Activated CD4-positive, alpha-beta T cell treated with anti-CD3 and anti-CD28 coated beads, Interleukin-2, Interleukin-4, amounts not matched to agents 100 ng/mL and 50 ng/mL, durations not matched to agents 16 hours and 8 hours (primary cell): ENCODE results near the gene TFEB.

Experiments used
- DNase-seq: peaks from one replicate; pipeline ENCODE4 v3.0.0-alpha.2; 2020; ENCODE audit warnings: low spot score

TFEB gene

DNA sequence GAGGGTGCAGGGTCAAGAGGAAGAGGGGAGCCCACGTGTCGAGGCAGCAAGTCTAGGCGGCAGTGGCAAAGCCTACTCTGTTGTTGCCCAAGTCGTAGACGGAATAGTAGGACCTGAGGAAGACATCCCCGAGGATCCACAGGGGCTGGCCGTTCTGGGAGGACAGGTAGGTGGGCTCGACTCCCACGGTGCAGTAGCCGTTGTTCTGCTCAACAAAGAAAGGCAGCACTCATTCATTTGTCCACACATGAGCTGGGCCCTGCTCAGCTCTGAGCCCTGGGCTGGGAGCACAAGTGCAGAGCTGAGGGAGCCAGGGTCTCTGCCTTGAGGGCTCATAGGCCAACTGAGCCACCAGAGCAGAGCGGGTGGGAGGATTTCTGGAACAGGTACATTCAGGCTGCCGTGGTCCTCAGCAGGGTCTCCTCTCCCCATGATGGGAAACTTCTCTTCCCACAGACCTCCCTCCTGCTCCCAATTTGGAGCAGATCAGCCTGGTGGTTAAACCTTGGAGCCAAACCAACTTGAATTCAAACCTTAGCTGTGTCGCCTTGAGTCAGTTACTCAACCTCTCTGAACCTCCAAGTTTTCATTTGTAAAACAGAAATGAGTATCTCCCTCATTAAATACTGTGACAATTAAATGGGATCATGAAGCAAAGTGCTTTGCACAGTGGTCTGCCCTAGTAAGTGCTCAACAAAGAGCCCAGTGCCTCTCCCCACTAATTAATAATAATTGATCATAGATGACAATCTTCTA is 1.6 kb upstream of the TFEB start:
- DNase-seq = no peak

DNA sequence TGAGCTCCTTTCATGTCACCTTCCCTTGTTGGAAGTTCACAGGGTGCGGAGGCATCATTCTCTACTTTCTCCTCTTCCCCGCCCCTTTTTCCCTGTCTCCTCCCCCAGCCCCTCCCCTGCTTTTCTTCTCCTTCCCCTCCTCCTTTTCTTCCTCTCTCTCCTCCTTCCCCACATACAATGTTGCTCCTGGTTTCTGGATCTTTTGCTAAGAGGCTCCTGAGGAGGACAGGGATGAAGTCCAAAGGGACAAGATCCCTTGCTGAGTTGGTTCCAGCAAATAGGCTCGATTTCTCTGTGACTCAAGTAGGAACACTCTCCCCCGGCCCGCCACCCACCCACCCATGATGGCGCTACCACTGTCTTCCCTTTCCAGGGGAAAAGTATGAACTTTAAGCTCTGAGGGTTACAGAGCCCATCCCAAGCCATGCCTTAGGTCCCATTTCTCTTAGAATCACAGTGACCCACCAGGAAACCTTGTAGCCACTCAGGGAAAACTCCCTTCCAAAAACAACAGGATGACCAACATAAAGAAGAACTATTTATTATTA is 852 bp upstream of the TFEB start:
- no peak for DNase-seq

GRCh38 chr6:41734666-41735426 is 562 bp downstream of the TFEB start:
- peak; percentile 62 for DNase-seq

DNA sequence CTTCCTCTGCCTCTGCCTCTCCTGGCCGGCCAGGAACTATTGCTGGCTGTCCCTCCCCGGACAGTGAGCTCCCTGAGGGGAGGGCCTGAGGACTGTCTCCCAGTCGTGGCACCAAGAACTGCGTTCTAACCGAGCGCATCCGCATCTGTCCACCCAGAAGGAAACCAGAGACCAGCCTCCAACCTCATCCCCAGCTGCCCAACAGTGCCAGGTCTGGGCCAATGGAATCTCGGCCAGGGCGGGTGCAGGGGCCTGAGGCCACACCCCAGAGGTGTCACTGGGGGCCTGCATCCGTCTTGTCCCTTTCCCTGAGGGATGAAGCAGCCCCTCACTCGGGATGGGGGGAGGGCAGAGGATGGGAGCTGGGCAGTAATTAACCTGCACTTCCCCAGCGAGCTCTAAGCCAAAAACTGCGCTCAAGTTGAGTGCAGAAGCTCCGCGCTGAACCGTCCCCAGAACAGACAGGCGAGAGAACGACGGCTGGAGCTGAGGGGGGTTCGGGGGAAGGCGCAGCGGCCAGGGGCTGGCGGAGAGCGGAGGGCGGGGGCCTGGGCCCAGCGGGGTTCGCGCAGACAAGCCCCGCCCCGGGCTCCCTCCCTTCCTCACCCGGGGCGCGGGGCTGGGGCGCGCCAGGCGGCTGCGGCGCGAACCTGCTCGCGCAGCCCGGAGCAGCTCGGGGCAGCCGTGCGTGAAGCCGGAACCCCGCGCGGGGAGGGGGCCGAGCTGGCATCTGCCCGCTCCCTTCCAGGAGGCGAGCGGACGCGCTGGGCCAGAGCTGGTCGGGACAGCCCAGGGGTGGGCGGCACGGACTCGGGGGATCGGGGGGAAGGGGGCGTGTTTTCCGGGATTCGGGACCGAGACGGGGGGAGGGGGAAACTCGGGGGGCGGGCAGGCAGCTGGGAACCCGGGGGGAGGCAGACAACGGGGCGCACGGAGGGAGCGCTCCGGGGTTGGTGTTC is 1.4 kb downstream of the TFEB start:
- DNase-seq = peak; percentile 37

DNA sequence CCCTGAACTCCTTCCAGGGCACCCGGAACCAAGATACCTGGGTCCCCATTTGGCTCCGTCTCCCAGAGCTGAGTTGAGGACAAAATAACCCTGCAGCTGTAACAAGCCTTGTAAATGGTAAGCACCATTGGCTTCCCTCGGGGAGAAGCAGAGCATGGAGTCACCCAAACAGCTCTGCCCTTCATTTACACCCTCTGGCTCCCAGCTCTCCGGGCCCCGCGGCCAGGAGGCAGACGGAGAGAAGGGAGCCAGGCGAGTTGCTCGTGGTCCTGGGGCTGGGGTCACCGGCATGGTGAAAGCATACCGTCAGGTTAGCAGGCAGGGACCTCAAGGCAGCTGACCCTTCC is 2.1 kb downstream of the TFEB start:
- DNase-seq = no peak

DNA sequence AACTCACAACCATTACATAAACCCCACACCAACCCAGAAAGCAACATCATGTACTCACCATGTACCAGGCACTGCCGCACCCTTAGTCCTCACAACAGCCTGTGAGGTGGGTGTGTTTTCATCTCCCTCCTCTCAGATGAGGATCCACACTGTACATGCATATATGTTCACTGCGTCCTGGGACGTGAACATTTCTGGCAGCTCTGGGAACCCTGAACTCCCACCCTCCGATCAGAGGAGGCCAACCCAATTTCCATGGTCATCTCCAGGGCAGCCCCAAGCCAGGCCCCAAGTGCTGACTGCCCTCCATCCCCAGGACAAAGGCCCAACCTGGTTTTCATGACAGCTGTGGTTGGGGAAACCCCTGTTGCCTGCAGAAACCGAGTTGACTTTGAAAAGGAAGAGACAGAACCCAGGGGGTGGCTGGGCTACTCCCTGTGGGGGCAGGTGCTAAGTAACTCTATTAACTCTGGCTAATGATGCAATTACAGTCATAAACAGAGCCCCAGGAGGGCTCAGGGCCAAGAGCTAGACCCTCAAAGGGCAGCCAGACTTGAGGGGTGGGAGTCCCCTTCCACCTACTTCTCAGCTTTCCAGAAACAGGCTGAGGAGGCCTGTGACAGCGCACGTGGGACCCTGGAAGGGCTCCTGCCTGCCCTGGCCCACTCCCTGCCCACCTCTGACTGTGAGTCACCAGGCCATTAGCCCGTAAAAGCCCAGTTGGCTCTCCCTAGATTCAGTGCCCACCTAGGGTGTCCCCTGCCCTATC is 2.6 kb downstream of the TFEB start:
- DNase-seq = peak; percentile 65

DNA sequence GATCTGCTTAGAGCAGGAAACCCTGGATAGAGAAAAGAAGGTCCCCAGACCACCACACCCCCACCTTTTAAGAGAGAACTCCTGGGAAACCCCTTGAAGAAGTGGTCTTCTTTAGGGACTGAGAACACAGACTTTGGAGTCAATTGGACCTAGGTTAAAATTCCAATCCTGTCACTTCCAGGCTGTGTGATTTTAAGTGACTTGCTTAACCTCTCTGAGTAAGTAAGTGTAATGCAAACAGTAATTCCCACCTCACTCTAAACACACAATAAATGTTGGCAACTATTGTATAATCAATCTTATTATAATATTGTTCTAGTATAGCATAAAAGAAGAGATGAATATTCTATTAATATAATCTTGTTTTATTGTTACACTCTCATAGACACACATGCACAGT is 3.3 kb downstream of the TFEB start:
- DNase-seq = no peak

DNA sequence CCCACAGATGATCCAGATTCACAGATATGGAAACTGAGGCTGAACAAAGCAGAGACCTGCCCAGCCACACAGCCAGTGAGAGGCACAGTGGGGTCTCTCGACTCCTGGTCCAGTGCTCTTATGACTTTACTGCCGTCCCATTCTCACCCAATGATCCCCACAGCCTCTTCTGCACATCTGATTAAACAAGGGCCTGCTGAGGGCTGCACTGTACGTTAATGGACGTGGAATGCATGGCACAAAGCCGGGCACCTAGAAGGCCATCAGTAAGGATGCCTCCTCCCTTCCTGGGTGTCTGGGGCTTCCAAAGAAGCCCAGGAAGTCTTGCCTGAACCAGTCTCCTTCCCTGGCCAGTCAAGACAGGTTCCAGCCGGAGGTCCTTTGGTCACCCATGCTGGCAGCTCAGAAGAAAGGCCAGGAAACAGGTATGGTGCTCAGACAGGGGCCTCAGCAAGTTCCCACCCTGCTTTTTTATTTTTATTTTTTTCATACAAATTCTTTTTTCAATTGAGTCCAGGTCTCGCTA is 3.8 kb downstream of the TFEB start:
- DNase-seq = no peak

DNA sequence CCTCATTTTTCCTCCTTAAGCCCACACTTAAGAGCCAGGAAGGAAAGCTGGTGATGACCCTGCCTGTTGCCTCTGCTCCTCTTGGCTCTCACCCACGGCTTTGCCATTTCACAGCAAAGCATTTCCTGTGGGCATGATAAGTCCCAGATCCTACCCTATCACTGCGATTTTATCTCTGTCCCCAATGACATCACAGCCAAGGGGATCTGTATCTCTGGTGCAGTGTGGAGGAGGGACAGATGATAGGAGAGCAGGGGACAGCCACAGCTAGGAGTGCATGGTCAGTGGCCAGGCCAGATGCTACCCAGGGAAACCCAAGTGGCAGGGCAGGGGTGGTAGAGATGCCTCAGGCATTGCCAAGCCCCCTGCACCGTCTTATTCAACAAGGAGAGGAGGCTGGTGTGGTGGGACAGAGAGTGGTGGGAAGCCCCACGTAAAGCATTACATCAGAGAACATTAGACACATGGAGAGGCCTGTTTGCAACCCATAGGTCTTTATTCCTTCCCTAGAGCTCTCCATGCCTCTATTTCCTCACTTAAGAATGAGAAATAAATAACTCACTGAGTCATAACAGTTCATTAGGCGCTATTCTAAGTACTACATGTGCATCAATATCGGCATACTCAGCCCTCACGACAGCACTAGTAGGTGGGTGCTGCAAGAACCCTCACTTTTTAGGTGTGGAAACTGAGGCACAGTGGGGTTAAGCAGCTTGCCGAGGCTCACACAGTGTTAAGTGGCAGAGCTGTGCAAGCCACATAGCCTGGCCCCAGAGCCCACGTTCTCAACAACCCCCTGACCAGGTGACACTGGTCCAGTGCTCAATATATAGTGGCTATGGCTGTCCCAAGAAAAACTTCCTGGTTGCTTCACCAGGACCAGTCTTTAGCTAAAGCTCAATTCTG is 4.6 kb downstream of the TFEB start:
- peak; percentile 27 for DNase-seq

DNA sequence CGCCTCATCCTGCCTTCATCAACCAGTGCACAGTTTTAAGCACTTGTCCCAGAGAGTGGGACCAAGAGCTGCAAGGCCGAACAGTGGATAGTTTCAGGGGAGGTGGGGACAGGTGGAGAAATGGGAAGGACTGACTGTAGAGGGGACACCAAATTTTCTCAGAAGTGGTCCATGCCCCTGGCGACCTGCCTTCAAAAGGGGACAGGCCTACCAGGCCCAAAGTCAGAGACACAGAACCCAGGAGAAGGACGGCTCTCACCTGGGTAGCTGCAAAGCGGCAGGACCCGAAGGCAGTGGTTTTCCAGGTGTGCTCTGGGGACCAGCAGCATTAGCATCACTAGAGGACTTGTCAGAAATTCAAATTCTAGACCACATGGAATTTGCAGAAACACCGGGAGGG is 5.8 kb downstream of the TFEB start:
- DNase-seq = no peak

DNA sequence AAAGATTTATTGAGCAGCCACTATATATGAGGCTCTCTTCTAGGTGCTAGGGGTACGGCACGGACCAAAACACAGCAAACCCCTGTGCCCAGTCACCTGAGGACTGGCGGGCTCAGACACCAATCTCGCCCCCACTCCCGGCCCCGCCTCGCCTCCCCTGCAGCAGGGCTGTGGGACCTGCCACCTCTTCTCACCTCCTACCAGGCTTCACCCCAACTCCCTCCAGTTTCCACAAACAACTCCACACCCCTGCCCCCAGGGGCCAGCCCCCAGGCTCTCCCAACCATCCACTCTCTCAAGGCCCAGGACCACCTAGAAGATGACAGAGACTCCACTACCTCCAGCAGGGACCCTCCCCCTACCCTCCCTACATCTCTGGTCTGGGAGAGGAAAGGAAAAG is 6.5 kb downstream of the TFEB start:
- DNase-seq = no peak

- DNase-seq = no peak
Measured at GRCh38 chr6:41728073-41728936, 7.1 kb downstream of the TFEB start.

- DNase-seq = no peak
Measured at GRCh38 chr6:41727705-41728072, 7.7 kb downstream of the TFEB start.

DNA sequence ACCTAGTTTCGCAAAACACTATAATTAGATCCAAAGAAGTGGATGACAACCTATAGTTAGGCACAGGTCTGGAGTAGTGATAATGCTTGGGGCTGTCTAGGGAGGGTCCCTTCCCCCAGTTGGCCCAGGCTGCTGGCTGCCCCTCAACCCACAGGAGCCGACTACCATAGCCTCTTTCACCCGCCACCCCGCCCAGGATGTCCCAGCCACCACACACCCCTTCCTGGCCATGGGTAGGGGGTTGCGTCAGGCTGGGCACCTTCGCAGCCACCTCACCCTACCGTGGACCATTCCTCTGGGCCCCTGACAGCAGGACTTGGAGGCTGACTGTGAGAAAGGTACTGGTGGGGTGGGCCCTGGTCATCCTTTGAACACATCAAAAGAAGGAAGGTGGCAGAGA is 8.5 kb downstream of the TFEB start:
- no peak for DNase-seq

- DNase-seq = no peak
Measured at GRCh38 chr6:41724586-41725501, 10.6 kb downstream of the TFEB start.

GRCh38 chr6:41724228-41724580 is 11.2 kb downstream of the TFEB start:
- DNase-seq = no peak

DNA sequence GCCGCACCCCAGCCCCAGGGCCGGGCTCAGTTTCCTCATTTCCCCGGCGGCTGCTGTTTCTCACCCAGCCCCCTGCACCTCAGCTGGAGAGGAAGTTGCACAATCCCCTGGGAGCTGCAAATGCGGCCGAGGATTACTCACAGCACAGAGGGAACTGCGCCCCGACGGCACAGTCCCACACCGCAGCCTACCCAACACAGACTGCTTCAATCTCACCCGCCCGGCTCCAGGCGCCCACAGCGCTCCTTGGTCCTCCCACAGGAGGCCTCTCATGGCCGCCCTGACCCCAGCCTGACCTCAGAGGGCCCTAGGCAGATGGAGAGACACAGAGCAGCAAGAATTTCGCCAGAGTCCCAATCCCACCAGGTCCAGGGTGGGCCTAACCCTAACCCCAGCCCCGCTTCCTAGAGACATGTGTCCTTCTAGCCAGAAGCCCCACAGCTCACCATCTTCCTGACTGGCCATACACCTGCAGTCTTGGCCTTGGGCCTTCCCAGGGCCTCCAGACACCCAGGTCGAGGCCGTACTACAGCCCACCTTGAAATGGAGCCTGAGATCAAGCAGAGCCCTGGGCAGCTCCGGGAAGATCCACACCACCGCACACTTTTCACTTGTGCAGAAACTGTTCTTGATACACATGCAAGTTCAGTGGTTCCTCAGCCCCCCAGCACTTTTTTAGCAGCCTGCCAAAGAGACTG is 11.7 kb downstream of the TFEB start:
- no peak for DNase-seq
